ENCODE data around the gene UBE2S.

The UBE2S gene

DNA sequence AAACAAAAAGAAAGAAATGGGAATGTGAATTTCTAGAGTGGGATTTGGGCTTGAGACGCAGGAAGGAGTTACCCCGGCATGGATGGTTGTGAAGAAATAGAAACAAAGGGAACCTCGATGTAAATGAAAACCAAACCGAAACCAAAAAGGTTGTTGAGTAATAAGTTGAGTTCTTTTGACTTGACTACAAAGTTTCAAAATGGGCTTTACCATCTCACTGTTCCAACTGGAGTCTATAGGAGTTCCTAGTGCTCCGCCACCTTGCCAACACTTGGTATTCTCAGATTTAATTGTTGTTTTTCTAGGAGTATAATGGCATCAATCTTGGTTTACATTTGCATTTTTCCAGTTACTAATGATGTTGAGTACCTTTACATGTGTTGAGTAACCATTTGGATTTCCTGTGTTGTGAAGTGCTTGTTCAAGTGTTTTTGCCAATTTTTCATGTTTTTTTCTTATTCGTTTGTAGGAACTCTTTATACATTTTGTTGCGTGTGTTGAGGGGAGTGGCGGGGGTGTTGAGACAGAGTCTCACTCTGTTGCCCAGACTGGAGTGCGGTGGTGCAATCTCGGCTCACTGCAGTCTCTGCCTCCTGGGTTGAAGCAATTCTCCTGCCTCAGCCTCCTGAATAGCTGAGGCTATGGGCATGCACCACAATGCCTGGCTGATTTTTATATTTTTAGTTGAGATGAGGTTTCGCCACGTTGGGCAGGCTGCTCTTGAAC, 9.2 kb downstream of the UBE2S start:
- no peak overlapping the region for H3K4me2 ChIP-seq (ENCODE audit: low read depth, low read length, poor library complexity, severe bottlenecking)
- H3K79me2 ChIP-seq (ENCODE audit: insufficient read depth, low read length), result no peaks in the 10 kb centered on the region
- no peak overlapping the region for H3K9ac ChIP-seq (ENCODE audit: low read length)
- peaks cover 8% of the 10 kb centered on the region for H4K20me1 ChIP-seq (ENCODE audit: low read depth, low read length)
- TF ChIP-seq EZH2phosphoT487 (conservative IDR thresholded peaks at IDR 0.05; ENCODE audit: low read length), result no peak
- TF ChIP-seq, protein P1, sequence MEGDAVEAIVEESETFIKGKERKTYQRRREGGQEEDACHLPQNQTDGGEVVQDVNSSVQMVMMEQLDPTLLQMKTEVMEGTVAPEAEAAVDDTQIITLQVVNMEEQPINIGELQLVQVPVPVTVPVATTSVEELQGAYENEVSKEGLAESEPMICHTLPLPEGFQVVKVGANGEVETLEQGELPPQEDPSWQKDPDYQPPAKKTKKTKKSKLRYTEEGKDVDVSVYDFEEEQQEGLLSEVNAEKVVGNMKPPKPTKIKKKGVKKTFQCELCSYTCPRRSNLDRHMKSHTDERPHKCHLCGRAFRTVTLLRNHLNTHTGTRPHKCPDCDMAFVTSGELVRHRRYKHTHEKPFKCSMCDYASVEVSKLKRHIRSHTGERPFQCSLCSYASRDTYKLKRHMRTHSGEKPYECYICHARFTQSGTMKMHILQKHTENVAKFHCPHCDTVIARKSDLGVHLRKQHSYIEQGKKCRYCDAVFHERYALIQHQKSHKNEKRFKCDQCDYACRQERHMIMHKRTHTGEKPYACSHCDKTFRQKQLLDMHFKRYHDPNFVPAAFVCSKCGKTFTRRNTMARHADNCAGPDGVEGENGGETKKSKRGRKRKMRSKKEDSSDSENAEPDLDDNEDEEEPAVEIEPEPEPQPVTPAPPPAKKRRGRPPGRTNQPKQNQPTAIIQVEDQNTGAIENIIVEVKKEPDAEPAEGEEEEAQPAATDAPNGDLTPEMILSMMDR (IDR thresholded peaks at IDR 0.05; ENCODE audit: insufficient read depth, low read length, poor library complexity, severe bottlenecking), result no peak
- peaks cover 10% of the 10 kb centered on the region; the same call in 1 of the 2 replicates for H3K36me3 ChIP-seq (ENCODE audit: low read length)
- no peak overlapping the region for H2AFZ ChIP-seq (ENCODE audit: low read depth, low read length, severe bottlenecking)
- no peaks in the 10 kb centered on the region for H3K9me2 ChIP-seq (replicated peaks; ENCODE audit: insufficient read depth, low read length)
- H3F3A ChIP-seq (ENCODE audit: insufficient read depth), result peaks cover 34% of the 10 kb centered on the region
- H3K4me3 ChIP-seq (ENCODE audit: insufficient read depth, low read length, poor library complexity, severe bottlenecking), result no peak overlapping the region
- no peaks in the 10 kb centered on the region for H3K27me3 ChIP-seq (ENCODE audit: low read length)
- no peak overlapping the region for H3K27ac ChIP-seq (ENCODE audit: low read depth, low read length)
- no peaks in the 10 kb centered on the region for H3K9me3 ChIP-seq (ENCODE audit: insufficient read depth, low read length)

DNA sequence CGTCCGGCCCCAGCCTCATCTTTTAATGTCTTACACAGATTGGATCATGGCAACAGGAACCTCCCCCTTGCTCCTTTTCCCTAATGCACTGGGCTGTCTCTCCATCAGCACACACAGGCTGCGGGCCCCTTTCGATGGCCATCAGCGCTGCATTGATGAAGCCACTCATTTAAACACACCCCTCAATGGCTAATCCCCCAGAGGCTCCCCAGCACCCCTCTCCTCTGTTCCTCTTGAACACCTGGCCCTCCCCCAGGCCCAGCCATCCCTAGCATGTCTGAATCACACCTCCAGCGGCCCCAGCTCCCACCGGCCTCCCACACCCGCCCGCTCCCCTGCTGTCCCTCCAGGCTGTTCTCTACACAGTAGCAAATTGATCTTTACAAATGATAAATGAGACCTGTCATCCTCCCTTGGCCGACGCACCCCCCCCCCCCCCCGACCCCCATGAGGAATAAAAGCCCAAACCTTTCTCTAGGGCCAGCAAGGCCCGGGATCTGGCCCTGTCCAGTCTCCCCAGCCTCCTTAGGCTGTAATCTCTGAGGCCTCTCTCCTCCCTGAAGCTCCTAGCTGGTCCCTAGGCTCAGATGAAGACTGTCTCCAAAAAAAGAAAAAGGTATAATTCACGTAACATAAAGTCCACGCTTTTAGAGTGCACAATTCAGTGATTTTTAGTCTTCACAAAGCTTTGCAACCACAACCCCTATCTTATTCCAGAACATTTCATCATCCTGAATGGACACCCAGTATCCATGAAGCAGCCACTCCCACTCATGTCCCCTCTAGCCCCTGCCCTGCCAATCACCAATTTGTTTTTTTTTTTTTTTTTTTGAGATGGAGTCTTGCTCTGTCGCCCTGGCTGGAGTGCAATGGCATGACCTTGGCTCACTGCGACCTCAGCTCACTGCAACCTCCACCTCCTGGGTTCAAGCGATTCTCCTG, 14.5 kb downstream of the UBE2S start:
- Histone ChIP-seq H3K4me3 (ENCODE audit: insufficient read depth, low read length, poor library complexity, severe bottlenecking) (no peak overlapping the region), H3K9me2 (replicated peaks; ENCODE audit: insufficient read depth, low read length) (no peaks in the 10 kb centered on the region), H3K79me2 (ENCODE audit: insufficient read depth, low read length) (no peaks in the 10 kb centered on the region), H3K36me3 (ENCODE audit: low read length) (peaks cover 9% of the 10 kb centered on the region; the same call in 1 of the 2 replicates), H3K4me2 (ENCODE audit: low read depth, low read length, poor library complexity, severe bottlenecking) (no peak overlapping the region), H3F3A (ENCODE audit: insufficient read depth) (peaks cover 30% of the 10 kb centered on the region), H4K20me1 (ENCODE audit: low read depth, low read length) (peaks cover 9% of the 10 kb centered on the region; the same call in 1 of the 2 replicates), H2AFZ (ENCODE audit: low read depth, low read length, severe bottlenecking) (no peak overlapping the region), H3K9ac (ENCODE audit: low read length) (no peak overlapping the region), H3K9me3 (ENCODE audit: insufficient read depth, low read length) (no peaks in the 10 kb centered on the region), H3K27me3 (ENCODE audit: low read length) (no peaks in the 10 kb centered on the region), H3K27ac (ENCODE audit: low read depth, low read length) (no peak overlapping the region)
- TF ChIP-seq, protein P1 (IDR thresholded peaks at IDR 0.05; ENCODE audit: insufficient read depth, low read length, poor library complexity, severe bottlenecking), result no peak
- TF ChIP-seq EZH2phosphoT487 (conservative IDR thresholded peaks at IDR 0.05; ENCODE audit: low read length), result no peak

DNA sequence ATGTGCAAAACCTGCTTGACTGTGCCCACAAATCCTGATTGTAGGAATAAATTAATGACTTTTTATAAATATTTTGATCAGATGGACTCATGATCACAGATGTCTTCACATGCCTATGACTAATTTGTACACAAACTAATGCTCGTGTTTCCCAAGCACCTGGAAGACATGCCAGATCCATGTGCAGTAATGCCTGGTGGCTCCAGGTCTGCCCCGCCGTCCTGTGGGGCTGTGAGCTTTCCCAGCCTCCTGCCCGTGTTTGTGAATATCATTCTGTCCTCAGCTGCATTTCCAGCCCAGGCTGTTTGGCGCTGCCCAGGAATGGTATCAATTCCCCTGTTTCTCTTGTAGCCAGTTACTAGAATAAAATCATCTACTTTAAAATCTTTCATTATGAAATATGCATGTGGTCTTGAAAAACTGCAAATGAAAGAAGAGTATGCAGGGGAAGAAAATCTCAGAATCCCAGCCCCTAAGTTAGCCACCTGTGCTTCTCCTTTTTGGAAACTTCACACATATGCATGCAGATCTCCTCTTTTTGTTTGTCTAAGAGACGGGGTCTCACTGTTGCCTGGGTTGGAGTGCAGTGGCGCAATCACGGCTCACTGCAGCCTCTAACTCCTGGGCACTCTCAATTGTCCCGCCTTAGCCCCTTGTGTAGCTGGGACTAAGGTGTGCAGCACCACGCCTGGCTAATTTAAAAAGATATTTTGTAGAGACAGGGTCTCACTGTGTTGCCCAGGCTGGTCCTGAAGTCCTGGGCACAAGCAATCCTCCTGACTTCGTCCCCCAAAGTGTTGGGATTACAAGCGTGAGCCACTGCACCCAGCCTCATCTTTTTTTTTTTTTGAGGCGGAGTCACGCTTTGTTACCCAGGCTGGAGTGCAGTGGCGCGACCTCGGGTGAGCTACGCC, 15.6 kb downstream of the UBE2S start:
- Histone ChIP-seq H3K9ac (ENCODE audit: low read length) (no peak overlapping the region), H3K79me2 (ENCODE audit: insufficient read depth, low read length) (peaks cover 9% of the 10 kb centered on the region), H3K4me2 (ENCODE audit: low read depth, low read length, poor library complexity, severe bottlenecking) (no peak overlapping the region), H3K36me3 (ENCODE audit: low read length) (peaks cover 20% of the 10 kb centered on the region), H3K4me3 (ENCODE audit: insufficient read depth, low read length, poor library complexity, severe bottlenecking) (no peak overlapping the region), H3K9me2 (replicated peaks; ENCODE audit: insufficient read depth, low read length) (no peaks in the 10 kb centered on the region), H3K27ac (ENCODE audit: low read depth, low read length) (no peak overlapping the region), H3K9me3 (ENCODE audit: insufficient read depth, low read length) (no peaks in the 10 kb centered on the region), H4K20me1 (ENCODE audit: low read depth, low read length) (peaks cover 20% of the 10 kb centered on the region), H3F3A (ENCODE audit: insufficient read depth) (peaks cover 35% of the 10 kb centered on the region), H3K27me3 (ENCODE audit: low read length) (no peaks in the 10 kb centered on the region), H2AFZ (ENCODE audit: low read depth, low read length, severe bottlenecking) (no peak overlapping the region)
- TF ChIP-seq, protein P1 (IDR thresholded peaks at IDR 0.05; ENCODE audit: insufficient read depth, low read length, poor library complexity, severe bottlenecking), result no peak
- no peak for TF ChIP-seq EZH2phosphoT487 (conservative IDR thresholded peaks at IDR 0.05; ENCODE audit: low read length)
